ENCODE measurements around the gene RAVER1. TPM values are rescaled to one million over a fixed set of nuclear protein-coding genes. Genes with fewer than 3 reads are reported as not detected.

The RAVER1 gene
- total RNA-seq, 1 experiment from 2014 or later: 55.1 TPM

DNA sequence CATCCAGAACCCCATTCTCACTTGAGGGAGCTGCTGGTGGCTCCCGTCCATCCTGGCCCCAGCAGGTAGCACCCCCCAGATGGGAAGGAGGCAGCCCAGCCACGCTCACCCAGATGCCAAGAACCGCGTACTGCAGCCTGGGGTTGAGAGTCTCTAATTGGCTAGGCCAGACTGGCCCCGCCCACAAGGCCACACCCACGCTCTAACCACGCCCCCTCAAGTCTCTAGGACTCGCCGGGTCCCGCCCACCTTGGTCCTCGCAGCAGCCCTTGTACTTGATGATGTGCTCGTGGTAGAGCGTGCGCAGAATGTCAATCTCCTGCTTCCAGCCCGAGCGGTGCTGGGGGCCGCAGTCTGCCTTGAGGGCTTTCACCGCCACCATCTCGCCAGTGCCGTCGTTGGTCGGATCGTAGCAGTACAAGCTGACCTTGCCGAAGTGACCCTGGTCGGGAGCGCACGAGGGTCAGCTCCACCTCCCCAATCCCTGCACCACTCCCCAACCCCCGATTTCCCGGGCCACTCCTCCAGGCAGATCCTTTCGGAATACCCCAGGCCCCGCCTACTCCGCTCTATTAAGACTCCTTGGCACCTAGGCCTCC lies 20.6 kb upstream of the RAVER1 start:
- H3K4me1 Mint-ChIP-seq (ENCODE audit: low read depth, unreplicated experiment): no peaks in the 10 kb centered on the region
- peak; percentile 28 to 52 for DNase-seq
- Histone ChIP-seq H3K4me3 (ENCODE audit: low read depth, low read length) (no peak overlapping the region), H3K36me3 (ENCODE audit: control insufficient read depth, insufficient read depth, low read length) (peaks cover 1% of the 10 kb centered on the region; the same call in 1 of the 2 replicates), H3K4me1 (no peaks in the 10 kb centered on the region), H3K27me3 (replicated peaks; ENCODE audit: control insufficient read depth, insufficient read depth, low read length) (no peaks in the 10 kb centered on the region), H3K9me3 (no peaks in the 10 kb centered on the region)
- no peak overlapping the region for H3K4me3 Mint-ChIP-seq (ENCODE audit: unreplicated experiment)
- no peak overlapping the region for H3K27ac Mint-ChIP-seq (ENCODE audit: unreplicated experiment)
- intact Hi-C loops (cut with micrococcal nuclease; ENCODE audit: unreplicated experiment): no loop called here
- CTCF ChIA-PET: no interaction called here
- H3K9me3 Mint-ChIP-seq (ENCODE audit: unreplicated experiment): no peaks in the 10 kb centered on the region
- BruUV-seq (replicated peaks): no TSS peak
- POLR2A ChIA-PET: interaction anchor here (0.7 kb wide), 1 partner anchor 16 kb away, joined by 5 read pairs; no protein-coding TSS in a partner anchor
- TF ChIP-seq, protein P1, sequence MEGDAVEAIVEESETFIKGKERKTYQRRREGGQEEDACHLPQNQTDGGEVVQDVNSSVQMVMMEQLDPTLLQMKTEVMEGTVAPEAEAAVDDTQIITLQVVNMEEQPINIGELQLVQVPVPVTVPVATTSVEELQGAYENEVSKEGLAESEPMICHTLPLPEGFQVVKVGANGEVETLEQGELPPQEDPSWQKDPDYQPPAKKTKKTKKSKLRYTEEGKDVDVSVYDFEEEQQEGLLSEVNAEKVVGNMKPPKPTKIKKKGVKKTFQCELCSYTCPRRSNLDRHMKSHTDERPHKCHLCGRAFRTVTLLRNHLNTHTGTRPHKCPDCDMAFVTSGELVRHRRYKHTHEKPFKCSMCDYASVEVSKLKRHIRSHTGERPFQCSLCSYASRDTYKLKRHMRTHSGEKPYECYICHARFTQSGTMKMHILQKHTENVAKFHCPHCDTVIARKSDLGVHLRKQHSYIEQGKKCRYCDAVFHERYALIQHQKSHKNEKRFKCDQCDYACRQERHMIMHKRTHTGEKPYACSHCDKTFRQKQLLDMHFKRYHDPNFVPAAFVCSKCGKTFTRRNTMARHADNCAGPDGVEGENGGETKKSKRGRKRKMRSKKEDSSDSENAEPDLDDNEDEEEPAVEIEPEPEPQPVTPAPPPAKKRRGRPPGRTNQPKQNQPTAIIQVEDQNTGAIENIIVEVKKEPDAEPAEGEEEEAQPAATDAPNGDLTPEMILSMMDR (IDR thresholded peaks at IDR 0.05; ENCODE audit: insufficient read depth in 1 of 2, low read depth in 1 of 2, low read length in 1 of 2, severe bottlenecking in 1 of 2, unreplicated experiment in 1 of 2): no peak
- no peaks in the 10 kb centered on the region for H3K27me3 Mint-ChIP-seq (ENCODE audit: insufficient read depth, unreplicated experiment)
- peaks cover 46% of the 10 kb centered on the region for H3K36me3 Mint-ChIP-seq (ENCODE audit: insufficient read depth, unreplicated experiment)

DNA sequence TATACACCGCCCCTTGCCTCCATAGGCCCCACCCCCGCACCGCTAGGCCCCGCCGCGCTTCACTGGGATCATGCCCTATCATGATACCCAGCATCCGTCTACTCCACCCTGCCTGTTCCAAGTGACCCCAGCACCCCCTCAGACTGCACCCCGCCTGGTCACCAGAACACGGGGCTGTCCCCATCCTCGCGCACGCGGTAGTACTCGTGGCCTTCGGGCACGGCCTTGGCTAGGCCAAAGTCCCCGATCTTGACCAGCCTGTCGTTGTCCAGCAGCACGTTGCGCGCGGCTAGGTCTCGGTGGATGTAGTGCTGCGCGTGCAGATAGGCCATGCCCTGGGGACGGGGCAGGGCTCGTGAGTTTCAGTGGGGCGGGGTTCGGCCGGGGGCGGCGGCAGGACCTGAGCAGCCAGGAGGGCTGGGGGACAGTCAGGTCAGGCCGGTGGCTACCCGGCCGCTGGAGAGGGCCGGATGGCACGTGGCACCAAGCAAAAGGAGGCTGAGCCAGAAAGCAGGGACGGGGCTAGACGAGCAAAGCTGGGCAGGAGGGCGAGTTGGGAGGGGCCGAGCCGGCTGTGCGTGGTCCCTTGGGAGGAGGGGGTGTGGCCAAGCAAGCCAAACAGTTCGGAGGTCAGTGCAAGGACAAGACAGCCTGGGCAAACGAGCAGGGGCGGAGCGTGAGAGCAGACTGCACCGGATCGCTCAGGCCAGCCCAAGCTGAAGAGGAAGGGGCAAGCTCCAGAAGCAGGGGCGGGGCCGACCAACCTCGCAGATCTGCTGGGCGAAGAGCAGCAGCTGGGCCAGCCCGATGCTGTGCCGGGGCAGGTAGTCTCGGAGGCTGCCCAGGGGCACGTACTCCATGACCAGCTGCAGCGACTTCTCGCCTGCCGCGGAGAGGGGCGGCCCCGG lies 19.7 kb upstream of the RAVER1 start:
- Histone ChIP-seq H3K36me3 (ENCODE audit: control insufficient read depth, insufficient read depth, low read length) (peaks cover 1% of the 10 kb centered on the region; the same call in 1 of the 2 replicates), H3K9me3 (no peaks in the 10 kb centered on the region), H3K4me1 (no peaks in the 10 kb centered on the region), H3K27me3 (replicated peaks; ENCODE audit: control insufficient read depth, insufficient read depth, low read length) (no peaks in the 10 kb centered on the region), H3K4me3 (ENCODE audit: low read depth, low read length) (no peak overlapping the region)
- TF ChIP-seq, protein P1 (IDR thresholded peaks at IDR 0.05; ENCODE audit: insufficient read depth in 1 of 2, low read depth in 1 of 2, low read length in 1 of 2, severe bottlenecking in 1 of 2, unreplicated experiment in 1 of 2): no peak
- Mint-ChIP-seq H3K9me3 (ENCODE audit: unreplicated experiment) (no peaks in the 10 kb centered on the region), H3K4me1 (ENCODE audit: low read depth, unreplicated experiment) (no peaks in the 10 kb centered on the region), H3K36me3 (ENCODE audit: insufficient read depth, unreplicated experiment) (peaks cover 42% of the 10 kb centered on the region), H3K27ac (ENCODE audit: unreplicated experiment) (no peak overlapping the region), H3K27me3 (ENCODE audit: insufficient read depth, unreplicated experiment) (no peaks in the 10 kb centered on the region), H3K4me3 (ENCODE audit: unreplicated experiment) (no peak overlapping the region)
- peak; percentile 24 to 61 for DNase-seq
- POLR2A ChIA-PET: no interaction called here
- CTCF ChIA-PET: no interaction called here
- no TSS peak for BruUV-seq (replicated peaks)
- intact Hi-C loops (cut with micrococcal nuclease; ENCODE audit: unreplicated experiment): no loop called here

DNA sequence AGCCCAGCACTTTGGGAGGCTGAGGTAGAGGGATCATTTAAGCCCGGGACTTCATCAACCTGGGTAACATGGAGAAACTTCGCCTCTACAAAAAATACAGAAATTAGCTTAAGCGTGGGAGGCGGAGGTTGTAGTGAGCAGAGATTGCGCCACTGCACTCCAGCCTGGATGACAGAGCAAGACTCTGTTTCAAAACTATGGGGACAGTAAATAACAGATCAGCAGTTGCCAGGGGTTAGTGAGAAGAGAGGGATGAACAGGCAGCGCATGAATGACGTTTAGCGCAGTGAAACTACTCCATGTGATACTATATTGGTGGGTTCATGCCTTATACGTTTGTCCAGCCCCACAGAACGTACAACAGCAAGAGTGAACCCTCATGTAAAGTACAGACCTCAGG lies 13.2 kb upstream of the RAVER1 start:
- TF ChIP-seq, protein P1 (IDR thresholded peaks at IDR 0.05; ENCODE audit: insufficient read depth in 1 of 2, low read depth in 1 of 2, low read length in 1 of 2, severe bottlenecking in 1 of 2, unreplicated experiment in 1 of 2): no peak
- H3K4me3 ChIP-seq (ENCODE audit: low read depth, low read length): no peak overlapping the region
- CTCF ChIA-PET: no interaction called here
- intact Hi-C loops (cut with micrococcal nuclease; ENCODE audit: unreplicated experiment): no loop called here
- Mint-ChIP-seq H3K9me3 (ENCODE audit: unreplicated experiment) (no peaks in the 10 kb centered on the region), H3K36me3 (ENCODE audit: insufficient read depth, unreplicated experiment) (peaks cover 4% of the 10 kb centered on the region), H3K4me1 (ENCODE audit: low read depth, unreplicated experiment) (no peaks in the 10 kb centered on the region), H3K27ac (ENCODE audit: unreplicated experiment) (no peak overlapping the region), H3K4me3 (ENCODE audit: unreplicated experiment) (no peak overlapping the region), H3K27me3 (ENCODE audit: insufficient read depth, unreplicated experiment) (no peaks in the 10 kb centered on the region)
- POLR2A ChIA-PET: no interaction called here
- no peaks in the 10 kb centered on the region for H3K4me1 ChIP-seq
- DNase-seq: no peak
- BruUV-seq (replicated peaks): no TSS peak
- H3K9me3 ChIP-seq: no peaks in the 10 kb centered on the region
- H3K36me3 ChIP-seq (ENCODE audit: control insufficient read depth, insufficient read depth, low read length): peaks cover 1% of the 10 kb centered on the region; the same call in 1 of the 2 replicates
- no peaks in the 10 kb centered on the region for H3K27me3 ChIP-seq (replicated peaks; ENCODE audit: control insufficient read depth, insufficient read depth, low read length)

Data from Caco-2 (cell line).